Ishikawa (cell line): ENCODE data around the gene CSDE1.

Source experiments
- CEBPB ChIP-seq: IDR thresholded peaks from 2 replicates; pipeline ENCODE4 v1.6.1; 2012
- CREB1 ChIP-seq: IDR thresholded peaks from 2 replicates; pipeline ENCODE4 v1.6.1; 2012; ENCODE audit warnings: low read depth
- EGR1 ChIP-seq: IDR thresholded peaks from 2 replicates; pipeline ENCODE4 v1.6.1; 2012
- EP300 ChIP-seq: IDR thresholded peaks from 2 replicates; pipeline ENCODE4 v1.6.1; 2012; ENCODE audit warnings: borderline replicate concordance
- FOXM1 ChIP-seq: IDR thresholded peaks from 2 replicates; pipeline ENCODE4 v1.6.1; 2012; ENCODE audit warnings: low read depth, borderline replicate concordance
- MAX ChIP-seq: IDR thresholded peaks from 2 replicates; pipeline ENCODE4 v1.6.1; 2012
- NFIC ChIP-seq: IDR thresholded peaks from 2 replicates; pipeline ENCODE4 v1.6.1; 2012
- RAD21 ChIP-seq: IDR thresholded peaks from 2 replicates; pipeline ENCODE4 v1.6.1; 2012; ENCODE audit warnings: low read depth
- REST ChIP-seq: IDR thresholded peaks from 2 replicates; pipeline ENCODE4 v1.6.1; 2012; ENCODE audit warnings: low read depth, mild to moderate bottlenecking
- TAF1 ChIP-seq: IDR thresholded peaks from 2 replicates; pipeline ENCODE4 v1.6.1; 2012; ENCODE audit warnings: low read depth, mild to moderate bottlenecking
- TCF12 ChIP-seq: IDR thresholded peaks from 2 replicates; pipeline ENCODE4 v1.6.1; 2012; ENCODE audit warnings: low read depth
- TEAD4 ChIP-seq: IDR thresholded peaks from 2 replicates; pipeline ENCODE4 v1.6.1; 2012
- USF1 ChIP-seq: IDR thresholded peaks from 2 replicates; pipeline ENCODE4 v1.6.1; 2012
- YY1 ChIP-seq: IDR thresholded peaks from 2 replicates; pipeline ENCODE4 v1.6.1; 2012; ENCODE audit warnings: low read depth
- ZBTB7A ChIP-seq: IDR thresholded peaks from 2 replicates; pipeline ENCODE4 v1.6.1; 2012; ENCODE audit warnings: low read depth

Gene CSDE1

GRCh38 chr1:114719424-114719787 lies 38.4 kb downstream of the CSDE1 start:
- no peak for TF ChIP-seq ZBTB7A
- TF ChIP-seq EP300: no peak
- TF ChIP-seq TAF1: no peak
- no peak for TF ChIP-seq TCF12
- TF ChIP-seq RAD21: no peak
- TF ChIP-seq CREB1: no peak
- TF ChIP-seq YY1: no peak
- TF ChIP-seq TEAD4: no peak
- no peak for TF ChIP-seq EGR1
- no peak for TF ChIP-seq MAX
- no peak for TF ChIP-seq NFIC
- TF ChIP-seq REST: no peak
- TF ChIP-seq CEBPB: no peak
- TF ChIP-seq USF1: no peak
- TF ChIP-seq FOXM1: no peak

- TF ChIP-seq EGR1 (no peak), MAX (no peak), EP300 (no peak), TEAD4 (no peak)
Measured at GRCh38 chr1:114718661-114719423, 38.9 kb downstream of the CSDE1 start.

- TF ChIP-seq NFIC: no peak
- peak; percentile 93 for TF ChIP-seq CREB1
- TF ChIP-seq USF1: peak; percentile 94
- TF ChIP-seq FOXM1: no peak
- TF ChIP-seq EGR1: no peak
- 0 out of 2 replicates have a peak, but pooled peaks have one; percentile 2 for TF ChIP-seq CEBPB
- TF ChIP-seq YY1: peak; percentile 81
- no peak for TF ChIP-seq RAD21
- peak; percentile 95 for TF ChIP-seq MAX
- TF ChIP-seq TCF12: peak; percentile 59
- TF ChIP-seq TAF1: peak; percentile 54; the same call in 1 of the 2 replicates
- TF ChIP-seq ZBTB7A: no peak
Measured at GRCh38 chr1:114716304-114717170, 41.2 kb downstream of the CSDE1 start, which contains the start of gene NRAS. Gene NRAS (minus strand): TSS chr1:114716771. CDS start chr1:114716160, 611 bp downstream.

GRCh38 chr1:114715952-114716303 lies 41.9 kb downstream of the CSDE1 start:
- TF ChIP-seq CREB1: no peak
- no peak for TF ChIP-seq USF1
- TF ChIP-seq NFIC: no peak
- TF ChIP-seq TEAD4: no peak
- no peak for TF ChIP-seq CEBPB
- TF ChIP-seq TAF1: no peak
- TF ChIP-seq TCF12: no peak
- no peak for TF ChIP-seq ZBTB7A
- TF ChIP-seq YY1: no peak
- no peak for TF ChIP-seq EP300
- no peak for TF ChIP-seq RAD21
- no peak for TF ChIP-seq MAX

GRCh38 chr1:114712977-114713376 lies 44.8 kb downstream of the CSDE1 start:
- no peak for TF ChIP-seq EGR1
- TF ChIP-seq MAX: no peak
- TF ChIP-seq TCF12: no peak
- TF ChIP-seq CEBPB: no peak
- no peak for TF ChIP-seq REST
- TF ChIP-seq NFIC: no peak
- no peak for TF ChIP-seq FOXM1
- no peak for TF ChIP-seq EP300
- no peak for TF ChIP-seq CREB1
- no peak for TF ChIP-seq ZBTB7A
- TF ChIP-seq TAF1: no peak
- no peak for TF ChIP-seq TEAD4
- TF ChIP-seq YY1: no peak
- no peak for TF ChIP-seq RAD21
- no peak for TF ChIP-seq USF1
